Measurements from ENCODE around the gene DLK1.

GRCh38 chr14:100782516-100783320 lies 56.0 kb downstream of the DLK1 start:
- TF ChIP-seq CTCF (conservative IDR thresholded peaks at IDR 0.05 in 1 of 2, IDR thresholded peaks at IDR 0.05 in 1 of 2; ENCODE audit: extremely low read depth in 1 of 2, insufficient read depth in 1 of 2, low read depth in 1 of 2, low read length in 2 of 2) (no peak), EZH2 (IDR thresholded peaks at IDR 0.05; ENCODE audit: borderline replicate concordance, low read length) (no peak)
